ENCODE results near the gene TOP3B.

The TOP3B gene

DNA sequence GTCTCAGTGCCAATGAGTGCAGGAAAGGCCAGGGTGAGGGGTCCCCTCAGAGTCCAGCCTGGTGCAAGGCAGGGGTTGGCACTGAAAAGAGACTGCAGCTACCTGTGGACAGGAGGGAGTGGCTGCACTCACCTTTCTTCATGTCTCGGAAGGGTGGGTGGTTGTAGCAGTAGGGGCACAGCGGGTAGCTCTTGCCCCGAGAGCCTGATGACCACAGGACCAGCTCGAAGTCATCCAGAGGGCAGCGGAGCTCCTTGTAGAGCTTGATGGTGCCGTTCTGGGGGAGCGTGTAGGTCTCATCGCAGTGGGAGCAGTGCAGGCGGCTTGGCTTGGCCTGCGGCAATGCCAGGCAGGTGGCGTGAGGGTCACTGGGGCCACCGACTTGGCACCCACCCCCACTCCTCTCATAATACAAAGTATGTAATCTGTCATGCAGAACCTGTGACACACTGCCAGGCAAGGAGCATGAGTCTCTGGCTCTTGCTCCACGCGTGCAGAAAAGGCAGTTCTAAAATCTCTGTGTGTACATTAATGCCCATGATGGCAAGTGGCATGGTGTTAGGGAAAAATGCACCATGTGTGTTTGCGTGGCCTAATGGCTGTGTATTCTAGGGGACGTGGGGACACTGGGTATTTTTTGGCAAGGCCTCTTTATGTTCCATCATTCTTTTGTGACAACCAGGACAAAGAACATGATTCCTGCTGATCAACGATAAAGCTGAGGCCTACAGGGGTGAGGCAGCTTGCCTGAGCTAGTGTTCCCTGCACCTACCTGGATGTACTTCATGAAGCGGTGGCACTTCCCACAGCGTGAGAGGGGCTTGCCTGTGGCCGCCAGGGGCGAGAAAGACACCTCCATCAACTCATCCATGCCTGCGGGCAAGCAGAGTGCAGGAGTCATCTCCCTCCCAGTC lies 24.0 kb downstream of the TOP3B start:
- TF ChIP-seq TCF12 (IDR thresholded peaks at IDR 0.05; ENCODE audit: low read depth), result no peak
- no peak for TF ChIP-seq ZBTB7A (IDR thresholded peaks at IDR 0.05; ENCODE audit: low read depth)
- no peak for TF ChIP-seq NFIC (IDR thresholded peaks at IDR 0.05)
- TF ChIP-seq, protein P1, sequence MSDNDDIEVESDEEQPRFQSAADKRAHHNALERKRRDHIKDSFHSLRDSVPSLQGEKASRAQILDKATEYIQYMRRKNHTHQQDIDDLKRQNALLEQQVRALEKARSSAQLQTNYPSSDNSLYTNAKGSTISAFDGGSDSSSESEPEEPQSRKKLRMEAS (IDR thresholded peaks at IDR 0.05), result no peak
- no peak for TF ChIP-seq CREB1 (IDR thresholded peaks at IDR 0.05; ENCODE audit: low read depth)
- no peak for TF ChIP-seq FOXM1 (IDR thresholded peaks at IDR 0.05; ENCODE audit: borderline replicate concordance, low read depth)
- no peak for TF ChIP-seq EP300 (IDR thresholded peaks at IDR 0.05; ENCODE audit: borderline replicate concordance)
- no peak for TF ChIP-seq TEAD4 (IDR thresholded peaks at IDR 0.05)
- TF ChIP-seq YY1 (IDR thresholded peaks at IDR 0.05; ENCODE audit: low read depth), result no peak
- no peak for TF ChIP-seq TAF1 (IDR thresholded peaks at IDR 0.05; ENCODE audit: low read depth)
- TF ChIP-seq, protein P2, sequence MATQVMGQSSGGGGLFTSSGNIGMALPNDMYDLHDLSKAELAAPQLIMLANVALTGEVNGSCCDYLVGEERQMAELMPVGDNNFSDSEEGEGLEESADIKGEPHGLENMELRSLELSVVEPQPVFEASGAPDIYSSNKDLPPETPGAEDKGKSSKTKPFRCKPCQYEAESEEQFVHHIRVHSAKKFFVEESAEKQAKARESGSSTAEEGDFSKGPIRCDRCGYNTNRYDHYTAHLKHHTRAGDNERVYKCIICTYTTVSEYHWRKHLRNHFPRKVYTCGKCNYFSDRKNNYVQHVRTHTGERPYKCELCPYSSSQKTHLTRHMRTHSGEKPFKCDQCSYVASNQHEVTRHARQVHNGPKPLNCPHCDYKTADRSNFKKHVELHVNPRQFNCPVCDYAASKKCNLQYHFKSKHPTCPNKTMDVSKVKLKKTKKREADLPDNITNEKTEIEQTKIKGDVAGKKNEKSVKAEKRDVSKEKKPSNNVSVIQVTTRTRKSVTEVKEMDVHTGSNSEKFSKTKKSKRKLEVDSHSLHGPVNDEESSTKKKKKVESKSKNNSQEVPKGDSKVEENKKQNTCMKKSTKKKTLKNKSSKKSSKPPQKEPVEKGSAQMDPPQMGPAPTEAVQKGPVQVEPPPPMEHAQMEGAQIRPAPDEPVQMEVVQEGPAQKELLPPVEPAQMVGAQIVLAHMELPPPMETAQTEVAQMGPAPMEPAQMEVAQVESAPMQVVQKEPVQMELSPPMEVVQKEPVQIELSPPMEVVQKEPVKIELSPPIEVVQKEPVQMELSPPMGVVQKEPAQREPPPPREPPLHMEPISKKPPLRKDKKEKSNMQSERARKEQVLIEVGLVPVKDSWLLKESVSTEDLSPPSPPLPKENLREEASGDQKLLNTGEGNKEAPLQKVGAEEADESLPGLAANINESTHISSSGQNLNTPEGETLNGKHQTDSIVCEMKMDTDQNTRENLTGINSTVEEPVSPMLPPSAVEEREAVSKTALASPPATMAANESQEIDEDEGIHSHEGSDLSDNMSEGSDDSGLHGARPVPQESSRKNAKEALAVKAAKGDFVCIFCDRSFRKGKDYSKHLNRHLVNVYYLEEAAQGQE (IDR thresholded peaks at IDR 0.05; ENCODE audit: low read depth), result no peak
- TF ChIP-seq EGR1 (IDR thresholded peaks at IDR 0.05), result no peak
- TF ChIP-seq, protein P3, sequence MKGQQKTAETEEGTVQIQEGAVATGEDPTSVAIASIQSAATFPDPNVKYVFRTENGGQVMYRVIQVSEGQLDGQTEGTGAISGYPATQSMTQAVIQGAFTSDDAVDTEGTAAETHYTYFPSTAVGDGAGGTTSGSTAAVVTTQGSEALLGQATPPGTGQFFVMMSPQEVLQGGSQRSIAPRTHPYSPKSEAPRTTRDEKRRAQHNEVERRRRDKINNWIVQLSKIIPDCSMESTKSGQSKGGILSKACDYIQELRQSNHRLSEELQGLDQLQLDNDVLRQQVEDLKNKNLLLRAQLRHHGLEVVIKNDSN (IDR thresholded peaks at IDR 0.05), result no peak
- TF ChIP-seq CEBPB (IDR thresholded peaks at IDR 0.05), result no peak
- TF ChIP-seq RAD21 (IDR thresholded peaks at IDR 0.05; ENCODE audit: low read depth), result no peak

DNA sequence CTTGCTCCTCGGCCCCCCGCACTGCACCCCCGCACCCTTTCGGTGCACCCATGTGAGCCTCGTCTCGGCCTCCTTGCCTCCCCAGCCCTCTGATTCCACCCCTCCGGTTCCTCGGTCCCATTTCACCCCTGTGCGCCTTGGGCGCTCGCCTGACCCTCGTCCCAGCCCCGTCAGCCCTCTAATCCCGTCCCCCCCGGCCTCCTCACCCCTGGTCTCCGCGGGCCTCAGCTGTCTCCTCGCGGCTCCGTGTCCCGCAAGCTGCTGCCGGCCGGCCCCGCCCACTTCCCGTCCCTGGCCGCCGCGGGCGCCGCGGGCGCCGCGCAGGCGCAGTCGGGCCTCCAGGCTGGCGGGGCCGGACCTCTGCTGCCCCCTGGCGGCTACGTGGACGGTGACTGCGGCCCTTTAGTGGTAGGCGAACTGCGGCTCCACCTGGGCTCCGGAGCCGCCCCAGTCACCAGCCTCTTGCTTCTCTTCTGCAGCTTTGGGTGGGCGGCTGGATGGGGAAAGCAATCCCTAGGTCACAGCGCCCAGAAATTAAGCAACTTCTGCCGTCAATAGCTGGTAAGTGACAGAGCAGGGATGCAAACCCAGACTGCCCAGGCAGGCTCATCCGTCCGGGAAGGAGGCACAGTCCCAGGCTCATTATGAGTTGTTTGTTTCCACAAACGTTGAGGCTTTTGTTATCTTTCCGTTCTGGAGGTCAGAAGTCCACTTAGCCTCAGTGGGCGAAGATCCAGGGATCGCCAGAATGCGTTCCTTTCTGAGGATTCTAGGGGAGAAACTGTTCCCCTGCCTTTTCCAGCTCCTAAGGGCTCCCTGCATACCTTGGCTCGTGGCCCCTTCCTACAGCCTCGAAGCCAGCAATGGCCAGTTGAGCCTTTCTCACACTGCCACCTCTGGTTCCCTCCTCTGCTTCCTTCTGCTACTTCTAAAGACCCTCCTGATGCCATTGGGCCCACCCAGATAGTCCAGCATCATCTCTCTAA lies 29.7 kb downstream of the TOP3B start, which contains the start of gene PPM1F:
Gene PPM1F, minus strand, starts transcription at position 263 of the 986 bp plus-strand sequence. CDS start 6,800 bp downstream, outside the sequence.
- TF ChIP-seq ZBTB7A (IDR thresholded peaks at IDR 0.05; ENCODE audit: low read depth) (no peak), NFIC (IDR thresholded peaks at IDR 0.05) (no peak), RAD21 (IDR thresholded peaks at IDR 0.05; ENCODE audit: low read depth) (peak; percentile 71), EGR1 (IDR thresholded peaks at IDR 0.05) (no peak), CREB1 (IDR thresholded peaks at IDR 0.05; ENCODE audit: low read depth) (no peak), TEAD4 (IDR thresholded peaks at IDR 0.05) (no peak), YY1 (IDR thresholded peaks at IDR 0.05; ENCODE audit: low read depth) (no peak), TCF12 (IDR thresholded peaks at IDR 0.05; ENCODE audit: low read depth) (no peak), EP300 (IDR thresholded peaks at IDR 0.05; ENCODE audit: borderline replicate concordance) (no peak), FOXM1 (IDR thresholded peaks at IDR 0.05; ENCODE audit: borderline replicate concordance, low read depth) (no peak)
- TF ChIP-seq, protein P3 (IDR thresholded peaks at IDR 0.05), result no peak
- TF ChIP-seq, protein P1 (IDR thresholded peaks at IDR 0.05), result peak; percentile 47; the same call in 1 of the 2 replicates
- TF ChIP-seq, protein P2 (IDR thresholded peaks at IDR 0.05; ENCODE audit: low read depth), result no peak

DNA sequence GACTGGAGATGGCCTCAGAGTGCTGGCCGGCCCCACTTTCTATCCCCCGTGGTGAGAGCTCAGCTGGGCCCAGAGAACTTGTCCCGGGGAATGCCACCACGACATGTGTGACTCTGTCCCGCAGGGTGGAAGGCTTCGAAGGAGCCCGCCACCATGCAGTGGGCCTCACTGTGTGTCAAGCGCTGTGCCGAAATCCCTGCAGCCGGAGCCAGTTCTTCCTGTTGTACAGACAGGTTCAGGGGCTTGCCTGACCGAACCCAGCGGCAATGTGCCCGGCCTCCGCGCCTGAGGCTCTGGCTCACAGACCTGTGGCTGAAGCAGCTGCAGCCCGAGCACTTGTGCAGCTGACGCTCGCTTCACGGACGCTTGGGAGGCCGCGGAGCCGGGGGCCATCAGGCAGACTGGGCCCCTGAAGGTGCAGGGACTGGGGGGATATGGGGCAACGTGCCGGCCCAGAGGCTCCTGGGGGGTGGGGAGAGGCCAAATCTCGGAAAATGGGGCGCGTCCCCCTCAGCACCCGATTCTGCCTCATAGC lies 30.6 kb downstream of the TOP3B start:
- TF ChIP-seq TEAD4 (IDR thresholded peaks at IDR 0.05), result no peak
- TF ChIP-seq YY1 (IDR thresholded peaks at IDR 0.05; ENCODE audit: low read depth), result no peak
- TF ChIP-seq, protein P1 (IDR thresholded peaks at IDR 0.05), result no peak
- no peak for TF ChIP-seq NFIC (IDR thresholded peaks at IDR 0.05)
- TF ChIP-seq ZBTB7A (IDR thresholded peaks at IDR 0.05; ENCODE audit: low read depth), result no peak
- no peak for TF ChIP-seq CEBPB (IDR thresholded peaks at IDR 0.05)
- TF ChIP-seq, protein P3 (IDR thresholded peaks at IDR 0.05), result no peak
- no peak for TF ChIP-seq TAF1 (IDR thresholded peaks at IDR 0.05; ENCODE audit: low read depth)
- no peak for TF ChIP-seq CREB1 (IDR thresholded peaks at IDR 0.05; ENCODE audit: low read depth)
- no peak for TF ChIP-seq FOXM1 (IDR thresholded peaks at IDR 0.05; ENCODE audit: borderline replicate concordance, low read depth)
- no peak for TF ChIP-seq RAD21 (IDR thresholded peaks at IDR 0.05; ENCODE audit: low read depth)
- TF ChIP-seq, protein P2 (IDR thresholded peaks at IDR 0.05; ENCODE audit: low read depth), result no peak
- no peak for TF ChIP-seq EP300 (IDR thresholded peaks at IDR 0.05; ENCODE audit: borderline replicate concordance)
- no peak for TF ChIP-seq EGR1 (IDR thresholded peaks at IDR 0.05)

All from Ishikawa (cell line).